ENCODE data around the gene ISL2.

ISL2 gene

GRCh38 chr15:76343313-76343996 lies 6.9 kb downstream of the ISL2 start:
- no peak for FAIRE-seq

GRCh38 chr15:76344893-76345582 lies 8.5 kb downstream of the ISL2 start:
- no peak for FAIRE-seq

GRCh38 chr15:76345583-76345879 lies 9.0 kb downstream of the ISL2 start:
- FAIRE-seq: no peak

- FAIRE-seq: no peak
Observed at GRCh38 chr15:76345880-76346668, 9.5 kb downstream of the ISL2 start.

GRCh38 chr15:76346669-76347481 lies 10.3 kb downstream of the ISL2 start:
- FAIRE-seq: no peak

GRCh38 chr15:76347482-76348055 lies 11.0 kb downstream of the ISL2 start:
- FAIRE-seq: no peak

- no peak for FAIRE-seq
Observed at GRCh38 chr15:76349301-76350070, 12.9 kb downstream of the ISL2 start.

GRCh38 chr15:76353023-76353577 lies 16.5 kb downstream of the ISL2 start:
- FAIRE-seq: peak; percentile 85

GRCh38 chr15:76353903-76354302 lies 17.3 kb downstream of the ISL2 start:
- FAIRE-seq: no peak

GRCh38 chr15:76354823-76355440 lies 18.4 kb downstream of the ISL2 start:
- FAIRE-seq: no peak

- no peak for FAIRE-seq
Observed at GRCh38 chr15:76358453-76358852, 21.9 kb downstream of the ISL2 start.

- no peak for FAIRE-seq
Observed at GRCh38 chr15:76359152-76359551, 22.6 kb downstream of the ISL2 start.

GRCh38 chr15:76360416-76360815 lies 23.8 kb downstream of the ISL2 start:
- no peak for FAIRE-seq

GRCh38 chr15:76363251-76363650 lies 26.7 kb downstream of the ISL2 start:
- FAIRE-seq: no peak

- no peak for FAIRE-seq
Observed at GRCh38 chr15:76366714-76367113, 30.1 kb downstream of the ISL2 start.

GRCh38 chr15:76368122-76368621 lies 31.6 kb downstream of the ISL2 start:
- FAIRE-seq: no peak

GRCh38 chr15:76376029-76376428 lies 39.5 kb downstream of the ISL2 start:
- no peak for FAIRE-seq

GRCh38 chr15:76376816-76377215 lies 40.2 kb downstream of the ISL2 start:
- no peak for FAIRE-seq

GRCh38 chr15:76377217-76377616 lies 40.6 kb downstream of the ISL2 start:
- no peak for FAIRE-seq

- no peak for FAIRE-seq
Observed at GRCh38 chr15:76377751-76378150, 41.2 kb downstream of the ISL2 start.

- no peak for FAIRE-seq
Observed at GRCh38 chr15:76378691-76379090, 42.1 kb downstream of the ISL2 start.
